OCI-LY7 (cell line): ENCODE data around the gene DNAJB1.
"Not testable (repeated sequence)": the region's sequence is repeated elsewhere in the genome, so short reads cannot be mapped to it uniquely, and the experiment has no call there.

Source experiments
- EZH2phosphoT487 ChIP-seq: fragments of 200-600 bp; sonication (generic); IDR thresholded peaks from 2 replicates; pipeline ENCODE4 v1.6.1; 2018; ENCODE audit warnings: low read depth, borderline replicate concordance, mild to moderate bottlenecking, mixed run types, antibody characterized with exemption, low read length, moderate library complexity, mixed read lengths
- TF ChIP-seq, protein P1 (sequence below): fragments of 200-600 bp; sonication (generic); conservative IDR thresholded peaks from 2 replicates; pipeline ENCODE4 v1.5.1; 2014; ENCODE audit warnings: mild to moderate bottlenecking, antibody characterized with exemption, low read length, moderate library complexity, mixed read lengths

DNA sequence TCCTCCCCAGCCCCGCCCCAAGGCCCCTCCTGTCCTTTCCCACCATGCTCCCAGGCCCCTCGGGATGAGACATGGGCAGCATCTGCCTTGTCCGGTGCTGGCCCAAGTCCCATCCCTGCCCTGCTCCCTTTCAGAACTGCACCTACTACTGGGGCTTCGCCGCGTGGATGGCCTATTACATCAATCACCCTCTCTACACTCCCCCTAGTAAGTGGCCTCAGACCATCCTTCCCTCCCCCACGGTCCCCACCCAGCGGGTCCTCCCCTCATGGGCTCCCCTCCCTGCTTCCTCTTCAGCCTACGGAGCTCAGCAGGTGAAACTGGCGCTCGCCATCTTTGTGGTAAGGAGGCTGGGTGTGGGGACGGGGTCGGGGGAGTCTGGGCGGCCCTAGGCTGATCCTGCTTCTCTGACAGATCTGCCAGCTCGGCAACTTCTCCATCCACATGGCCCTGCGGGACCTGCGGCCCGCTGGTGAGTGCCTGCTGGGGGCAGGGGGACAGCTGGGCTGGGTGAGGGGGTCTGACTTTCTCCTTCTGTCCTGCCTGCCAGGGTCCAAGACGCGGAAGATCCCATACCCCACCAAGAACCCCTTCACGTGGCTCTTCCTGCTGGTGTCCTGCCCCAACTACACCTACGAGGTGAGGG is 46.6 kb upstream of the DNAJB1 start:
- TF ChIP-seq, protein P1, sequence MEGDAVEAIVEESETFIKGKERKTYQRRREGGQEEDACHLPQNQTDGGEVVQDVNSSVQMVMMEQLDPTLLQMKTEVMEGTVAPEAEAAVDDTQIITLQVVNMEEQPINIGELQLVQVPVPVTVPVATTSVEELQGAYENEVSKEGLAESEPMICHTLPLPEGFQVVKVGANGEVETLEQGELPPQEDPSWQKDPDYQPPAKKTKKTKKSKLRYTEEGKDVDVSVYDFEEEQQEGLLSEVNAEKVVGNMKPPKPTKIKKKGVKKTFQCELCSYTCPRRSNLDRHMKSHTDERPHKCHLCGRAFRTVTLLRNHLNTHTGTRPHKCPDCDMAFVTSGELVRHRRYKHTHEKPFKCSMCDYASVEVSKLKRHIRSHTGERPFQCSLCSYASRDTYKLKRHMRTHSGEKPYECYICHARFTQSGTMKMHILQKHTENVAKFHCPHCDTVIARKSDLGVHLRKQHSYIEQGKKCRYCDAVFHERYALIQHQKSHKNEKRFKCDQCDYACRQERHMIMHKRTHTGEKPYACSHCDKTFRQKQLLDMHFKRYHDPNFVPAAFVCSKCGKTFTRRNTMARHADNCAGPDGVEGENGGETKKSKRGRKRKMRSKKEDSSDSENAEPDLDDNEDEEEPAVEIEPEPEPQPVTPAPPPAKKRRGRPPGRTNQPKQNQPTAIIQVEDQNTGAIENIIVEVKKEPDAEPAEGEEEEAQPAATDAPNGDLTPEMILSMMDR: not testable (repeated sequence)
- TF ChIP-seq EZH2phosphoT487: not testable (repeated sequence)
